GM21723 (cell line): ENCODE measurements around the gene PDXP.
A peak's percentile ranks its signal among the peaks of the same experiment; 100 is the strongest.

Experiments
- ATAC-seq: cut with Tn5 transposase; IDR thresholded peaks from one replicate; pipeline ENCODE4 v1.9.1; 2021; ENCODE audit warnings: mild to moderate bottlenecking, moderate library complexity; ENCODE audit not compliant: unreplicated experiment

The PDXP gene

GRCh38 chr22:37627545-37627944 is 31.0 kb upstream of the PDXP start:
- no peak for ATAC-seq

- ATAC-seq: no peak
Observed at GRCh38 chr22:37628830-37629229, 29.7 kb upstream of the PDXP start.

DNA sequence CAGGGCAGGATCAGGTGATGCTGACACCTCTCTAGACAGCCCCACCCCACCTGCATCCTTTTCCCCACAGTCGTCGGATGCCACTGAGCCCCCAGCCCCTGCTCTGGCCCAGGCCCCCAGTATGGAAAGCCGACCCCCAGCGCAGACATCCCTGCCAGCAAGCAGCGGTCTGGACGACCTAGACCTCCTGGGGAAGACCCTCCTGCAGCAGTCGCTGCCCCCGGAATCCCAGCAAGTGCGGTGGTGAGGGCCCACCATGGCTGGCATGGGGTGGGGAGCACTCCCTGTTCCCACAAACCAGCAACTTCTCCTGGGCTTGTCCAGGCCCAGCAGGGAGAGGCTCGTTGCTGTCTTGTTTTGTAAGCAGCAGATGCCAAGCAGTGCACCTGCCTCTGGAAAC is 28.6 kb upstream of the PDXP start:
- no peak for ATAC-seq

GRCh38 chr22:37630839-37631435 is 27.6 kb upstream of the PDXP start:
- ATAC-seq: no peak

GRCh38 chr22:37631448-37632173 is 26.9 kb upstream of the PDXP start:
- no peak for ATAC-seq

- peak; percentile 7 for ATAC-seq
Observed at GRCh38 chr22:37632174-37633088, 26.1 kb upstream of the PDXP start.

GRCh38 chr22:37633089-37633624 is 25.4 kb upstream of the PDXP start:
- peak; percentile 60 for ATAC-seq

DNA sequence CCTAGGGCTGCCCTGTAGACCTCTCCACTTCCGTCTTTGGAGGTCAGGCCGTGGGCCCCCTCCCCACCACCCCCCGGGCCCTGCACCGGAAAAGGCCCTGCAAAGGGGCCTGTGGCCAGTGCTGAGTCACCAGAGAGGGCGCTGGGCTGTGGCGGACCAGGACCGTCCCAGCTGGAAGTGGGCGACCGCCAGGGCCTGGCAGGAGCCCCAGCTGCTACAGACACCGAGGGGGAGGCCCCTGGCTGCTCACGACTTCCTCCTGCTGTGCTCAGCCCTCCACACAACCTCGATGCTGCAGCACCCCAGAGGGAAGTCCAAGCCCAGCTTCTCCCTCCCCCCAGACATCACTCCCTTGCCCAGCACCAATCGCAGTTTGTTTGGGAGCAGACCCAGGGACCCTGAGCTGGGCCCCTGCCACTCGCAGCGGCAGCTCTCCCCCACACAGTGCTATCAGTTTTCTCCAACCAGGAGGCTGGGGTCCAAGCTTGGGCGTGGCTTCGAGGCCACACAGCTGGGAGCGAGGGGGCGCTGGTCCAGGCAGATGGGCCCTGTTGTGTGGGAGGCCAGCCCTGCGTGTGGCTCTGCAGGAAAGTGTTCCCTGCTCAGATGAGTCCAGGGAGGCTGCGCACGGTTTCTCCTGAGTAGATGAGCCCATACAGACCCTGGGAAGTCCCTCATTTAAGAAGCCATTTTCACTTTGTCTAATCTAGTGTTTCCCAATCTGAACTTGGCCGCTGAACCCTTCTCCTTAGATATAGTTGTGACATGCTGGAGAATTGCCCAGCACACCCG is 24.7 kb upstream of the PDXP start:
- ATAC-seq: peak; percentile 52

- no peak for ATAC-seq
Observed at GRCh38 chr22:37634417-37634924, 24.1 kb upstream of the PDXP start.

- no peak for ATAC-seq
Observed at GRCh38 chr22:37635157-37635556, 23.4 kb upstream of the PDXP start.

DNA sequence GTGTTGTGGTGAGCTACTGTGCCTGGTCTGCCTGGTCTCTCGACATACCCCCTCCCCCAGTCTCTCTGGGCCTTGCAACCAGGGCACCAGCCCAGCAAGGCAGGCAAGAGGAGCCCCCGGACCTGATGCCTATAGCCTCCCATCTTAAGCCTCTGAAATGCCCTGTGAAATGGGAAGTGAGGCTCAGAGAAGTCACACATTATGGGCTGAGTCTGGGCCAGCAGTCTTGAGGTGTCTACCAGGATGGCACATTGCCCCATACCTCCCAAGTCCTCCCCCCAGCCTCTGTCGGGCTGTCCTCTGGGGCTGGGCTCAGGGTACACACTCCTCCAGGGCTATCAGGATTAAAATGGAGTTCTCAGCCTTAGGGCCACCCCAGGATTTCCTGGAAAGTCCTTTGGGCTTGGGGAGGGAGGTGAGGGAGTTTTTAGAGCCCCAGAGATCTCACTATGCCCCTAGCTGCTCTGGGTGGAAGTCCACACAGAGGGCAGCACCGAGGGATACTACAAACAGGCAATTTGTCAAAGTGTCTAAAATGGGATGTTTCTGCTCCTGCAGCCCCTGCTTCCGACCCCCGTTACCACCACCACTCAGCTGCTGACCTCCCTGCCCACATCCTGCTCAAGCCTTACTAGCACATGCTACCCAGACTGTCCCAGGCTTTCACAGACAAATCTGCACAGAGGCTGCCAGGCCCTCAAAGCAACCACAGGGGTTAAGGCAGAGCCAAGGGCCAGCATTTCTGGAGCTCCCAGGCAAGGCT is 22.2 kb upstream of the PDXP start:
- ATAC-seq: no peak

- no peak for ATAC-seq
Observed at GRCh38 chr22:37636949-37637273, 21.6 kb upstream of the PDXP start.

- ATAC-seq: no peak
Observed at GRCh38 chr22:37638391-37639069, 20.0 kb upstream of the PDXP start.

GRCh38 chr22:37639070-37639760 is 19.3 kb upstream of the PDXP start, which contains the start of gene SH3BP1:
SH3BP1 (plus strand) TSS chr22:37639669; CDS start chr22:37639788, 119 bp downstream.
- no peak for ATAC-seq

DNA sequence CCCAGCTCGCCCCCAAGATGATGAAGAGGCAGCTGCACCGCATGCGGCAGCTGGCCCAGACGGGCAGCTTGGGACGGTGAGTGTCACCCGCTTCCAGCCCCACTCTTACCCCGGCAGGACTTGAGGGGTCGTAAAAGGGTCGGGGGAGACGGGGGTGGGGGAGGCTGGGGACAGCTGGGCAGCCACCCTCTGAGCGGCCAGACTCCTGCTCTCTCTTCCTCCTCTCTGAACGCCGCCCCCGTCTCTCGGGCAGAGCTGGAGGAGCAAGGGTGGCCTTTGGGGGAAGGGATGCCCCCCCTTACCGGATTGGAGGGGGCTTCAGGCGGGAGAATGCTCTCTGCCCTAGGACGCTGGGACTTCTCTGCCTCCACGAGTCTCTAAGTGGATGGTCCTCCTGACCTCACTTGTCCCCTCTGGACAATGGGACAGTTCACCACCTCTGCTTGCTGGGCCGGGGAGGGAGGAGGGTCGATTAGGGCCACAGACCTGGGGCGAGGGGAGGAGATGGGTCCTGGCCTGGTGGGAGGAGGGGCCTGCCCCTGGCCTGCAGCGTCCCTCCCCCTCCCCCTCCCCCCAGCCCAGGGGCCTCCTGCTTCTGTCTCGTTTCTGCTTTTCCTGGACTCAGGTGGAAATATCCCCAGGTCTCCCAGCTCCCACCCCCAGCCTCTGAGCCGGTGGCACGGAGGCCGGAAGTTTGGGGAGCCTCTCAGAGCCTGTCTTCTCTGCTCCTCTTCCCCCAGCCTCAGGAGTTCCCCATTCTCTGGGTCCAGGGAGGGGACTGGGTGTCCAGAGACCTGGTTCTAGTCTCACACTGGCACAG is 18.5 kb upstream of the PDXP start:
- no peak for ATAC-seq

GRCh38 chr22:37640591-37641560 is 17.6 kb upstream of the PDXP start:
- ATAC-seq: no peak

DNA sequence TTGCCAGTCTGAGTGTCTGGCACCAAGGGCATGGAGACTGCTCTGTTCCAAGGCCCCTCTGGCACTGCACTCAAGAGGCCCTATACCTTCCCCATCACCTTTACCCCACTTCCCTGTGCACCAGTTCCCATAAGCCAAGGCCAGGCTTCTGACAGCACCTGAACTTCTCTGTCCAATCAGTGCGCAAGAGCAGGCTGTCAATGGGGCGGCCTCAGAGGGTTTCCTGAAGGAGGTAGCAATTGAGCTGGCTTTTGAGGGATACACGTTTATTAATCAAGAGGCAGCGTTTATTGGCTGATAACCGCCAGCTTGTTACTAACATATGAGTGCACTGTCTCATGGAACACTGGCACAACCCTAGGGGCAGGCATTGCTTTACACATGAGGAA is 17.0 kb upstream of the PDXP start:
- ATAC-seq: no peak
